Fibroblast of villous mesenchyme (primary cell): ENCODE data around the gene SFXN5. TPM values are rescaled to one million over a fixed set of nuclear protein-coding genes. Genes with fewer than 3 reads are reported as not detected.

Experiments used
- DNase-seq: peaks from one replicate; pipeline ENCODE4 v3.0.0-alpha.2; 2010; ENCODE audit warnings: low read depth
- H3K4me3 ChIP-seq: 2 replicates; pipeline ENCODE4 v1.5.1; 2011; ENCODE audit warnings: low read depth, mild to moderate bottlenecking, low read length
- total RNA-seq: library from RNA; depleted of rRNA; stranded (reverse); fragments of >200 nt; gene quantifications from 2 replicates; pipeline ENCODE4 v1.2.3, GENCODE V29; 2012
- TF ChIP-seq, protein P1 (sequence below): IDR thresholded peaks from 2 replicates; pipeline ENCODE4 v1.5.1; 2012; ENCODE audit warnings: low read depth, mild to moderate bottlenecking, low read length; ENCODE audit not compliant: insufficient read depth

The SFXN5 gene
- total RNA-seq, 1 donor, result 12.1 TPM

DNA sequence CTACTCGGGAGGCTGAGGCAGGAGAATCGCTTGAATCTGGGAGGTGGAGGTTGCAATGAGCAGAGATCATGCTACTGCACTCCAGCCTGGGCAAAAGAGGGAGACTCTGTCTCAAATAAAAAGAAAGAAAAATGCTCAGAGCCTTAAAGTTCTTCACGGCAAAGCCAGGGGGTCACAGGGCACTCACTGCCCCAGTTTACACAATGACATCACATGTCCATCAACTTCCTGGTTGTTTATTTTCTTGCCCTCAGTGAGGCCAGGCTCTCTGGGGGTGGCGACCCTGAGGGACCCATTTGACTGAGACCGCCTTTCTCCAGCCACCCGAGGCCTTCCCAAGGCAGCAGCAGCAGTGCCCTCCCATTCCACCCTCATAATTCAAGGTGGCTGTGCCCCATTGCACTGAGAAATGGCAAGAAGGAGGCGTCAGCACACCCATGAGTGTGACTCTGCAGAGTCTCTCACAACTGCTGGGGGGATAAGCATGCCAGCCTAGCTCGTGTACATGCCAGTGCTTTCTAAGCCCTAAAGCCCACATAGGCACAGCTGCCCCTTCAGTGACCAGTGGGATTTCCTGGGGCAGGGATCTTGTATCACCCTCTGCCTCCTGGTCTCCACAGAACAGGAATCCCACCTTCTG is 50.0 kb downstream of the SFXN5 start:
- H3K4me3 ChIP-seq, result no peak overlapping the region
- TF ChIP-seq, protein P1, sequence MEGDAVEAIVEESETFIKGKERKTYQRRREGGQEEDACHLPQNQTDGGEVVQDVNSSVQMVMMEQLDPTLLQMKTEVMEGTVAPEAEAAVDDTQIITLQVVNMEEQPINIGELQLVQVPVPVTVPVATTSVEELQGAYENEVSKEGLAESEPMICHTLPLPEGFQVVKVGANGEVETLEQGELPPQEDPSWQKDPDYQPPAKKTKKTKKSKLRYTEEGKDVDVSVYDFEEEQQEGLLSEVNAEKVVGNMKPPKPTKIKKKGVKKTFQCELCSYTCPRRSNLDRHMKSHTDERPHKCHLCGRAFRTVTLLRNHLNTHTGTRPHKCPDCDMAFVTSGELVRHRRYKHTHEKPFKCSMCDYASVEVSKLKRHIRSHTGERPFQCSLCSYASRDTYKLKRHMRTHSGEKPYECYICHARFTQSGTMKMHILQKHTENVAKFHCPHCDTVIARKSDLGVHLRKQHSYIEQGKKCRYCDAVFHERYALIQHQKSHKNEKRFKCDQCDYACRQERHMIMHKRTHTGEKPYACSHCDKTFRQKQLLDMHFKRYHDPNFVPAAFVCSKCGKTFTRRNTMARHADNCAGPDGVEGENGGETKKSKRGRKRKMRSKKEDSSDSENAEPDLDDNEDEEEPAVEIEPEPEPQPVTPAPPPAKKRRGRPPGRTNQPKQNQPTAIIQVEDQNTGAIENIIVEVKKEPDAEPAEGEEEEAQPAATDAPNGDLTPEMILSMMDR, result no peak

DNA sequence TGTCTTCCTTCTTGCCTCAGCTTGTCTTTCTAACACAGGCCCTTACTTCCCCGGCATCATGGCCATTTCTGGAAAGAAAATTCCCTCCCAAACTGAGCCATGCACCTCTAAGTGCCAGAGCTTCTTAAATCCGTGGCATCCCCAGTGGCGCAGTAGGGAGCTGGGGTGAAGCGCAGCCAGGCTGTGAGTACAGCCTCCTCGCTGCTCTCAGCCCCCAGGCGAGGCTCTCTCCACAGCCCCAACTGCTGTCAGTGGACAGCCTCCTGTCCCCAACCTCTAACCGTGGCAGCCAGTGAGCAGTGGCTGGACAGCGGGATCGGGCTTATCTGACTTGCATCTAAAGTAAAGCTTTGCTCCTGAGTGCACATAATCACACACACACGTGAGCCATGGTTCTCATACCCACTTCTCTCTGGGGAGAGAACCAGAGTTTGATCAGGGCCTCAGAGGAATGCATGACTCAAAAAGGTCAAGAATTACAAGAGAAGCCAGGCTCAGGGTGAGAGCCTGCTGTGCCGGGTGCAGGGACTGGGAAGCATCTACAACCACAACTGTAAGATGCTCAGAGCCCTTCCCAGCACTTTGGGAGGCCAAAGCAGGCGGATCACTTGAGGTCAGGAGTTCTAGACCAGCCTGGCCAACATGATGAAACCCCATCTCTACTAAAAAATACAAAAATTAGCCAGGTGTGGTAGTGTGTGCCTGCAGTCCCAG is 50.7 kb downstream of the SFXN5 start:
- H3K4me3 ChIP-seq, result no peak overlapping the region
- peak; percentile 75 for DNase-seq
- TF ChIP-seq, protein P1, result no peak

More for the DNA sequence above, 50.0 kb downstream of the SFXN5 start:
- DNase-seq, result no peak

GRCh38 chr2:73020306-73020656 is 51.2 kb downstream of the SFXN5 start:
- TF ChIP-seq, protein P1, result no peak
- no peak overlapping the region for H3K4me3 ChIP-seq

DNA sequence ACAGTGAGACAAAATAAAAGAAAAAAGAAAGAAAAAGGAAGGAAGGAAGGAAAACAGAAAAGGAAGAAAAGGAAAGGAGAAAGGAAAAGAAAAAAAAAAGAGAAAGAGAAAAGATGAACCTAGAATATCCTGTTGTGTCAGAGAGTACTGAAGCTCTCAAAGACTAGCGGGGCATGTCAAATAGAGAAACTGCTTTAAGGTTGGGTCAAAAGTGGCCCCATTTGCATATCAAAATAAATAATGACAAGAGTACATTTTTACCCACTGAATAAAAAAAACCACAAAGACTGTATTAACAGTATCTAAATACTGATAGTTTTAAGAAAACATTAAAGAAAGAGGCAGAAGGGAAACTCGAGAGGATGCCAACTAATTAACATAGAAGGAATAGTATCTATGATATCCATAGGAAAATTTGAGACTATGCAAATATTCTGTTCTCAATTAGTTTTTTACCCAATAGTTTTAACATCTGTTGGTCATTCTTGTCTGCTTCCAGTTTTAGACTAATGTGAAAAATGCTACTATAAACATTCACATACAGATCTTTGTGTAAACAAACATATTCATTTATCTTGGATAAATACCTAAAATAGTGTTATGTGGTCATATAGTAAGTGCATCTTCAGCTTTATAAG is 53.2 kb downstream of the SFXN5 start:
- DNase-seq, result peak; percentile 24
- no peak overlapping the region for H3K4me3 ChIP-seq
- TF ChIP-seq, protein P1, result no peak

More at GRCh38 chr2:73020306-73020656, 51.2 kb downstream of the SFXN5 start:
- DNase-seq, result no peak

DNA sequence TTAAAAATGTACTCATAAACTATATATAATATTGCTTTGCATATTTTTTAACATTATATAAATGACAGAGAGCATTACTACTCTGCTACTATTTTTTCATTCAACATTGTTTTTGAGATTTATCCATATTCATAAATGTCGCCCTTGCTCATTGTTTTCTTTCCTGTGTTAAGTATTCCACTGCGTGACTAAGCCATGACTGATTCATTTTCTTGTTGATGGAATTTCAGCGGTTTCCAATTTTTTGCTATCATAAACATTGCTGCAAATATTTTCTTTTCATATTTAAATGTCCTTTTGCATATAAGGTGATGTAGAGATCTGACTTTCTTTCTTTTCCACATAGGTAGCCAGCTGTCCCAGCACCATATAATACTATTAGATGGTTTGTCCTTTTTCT is 57.6 kb downstream of the SFXN5 start:
- no peak overlapping the region for H3K4me3 ChIP-seq
- TF ChIP-seq, protein P1, result no peak
- DNase-seq, result peak; percentile 5

DNA sequence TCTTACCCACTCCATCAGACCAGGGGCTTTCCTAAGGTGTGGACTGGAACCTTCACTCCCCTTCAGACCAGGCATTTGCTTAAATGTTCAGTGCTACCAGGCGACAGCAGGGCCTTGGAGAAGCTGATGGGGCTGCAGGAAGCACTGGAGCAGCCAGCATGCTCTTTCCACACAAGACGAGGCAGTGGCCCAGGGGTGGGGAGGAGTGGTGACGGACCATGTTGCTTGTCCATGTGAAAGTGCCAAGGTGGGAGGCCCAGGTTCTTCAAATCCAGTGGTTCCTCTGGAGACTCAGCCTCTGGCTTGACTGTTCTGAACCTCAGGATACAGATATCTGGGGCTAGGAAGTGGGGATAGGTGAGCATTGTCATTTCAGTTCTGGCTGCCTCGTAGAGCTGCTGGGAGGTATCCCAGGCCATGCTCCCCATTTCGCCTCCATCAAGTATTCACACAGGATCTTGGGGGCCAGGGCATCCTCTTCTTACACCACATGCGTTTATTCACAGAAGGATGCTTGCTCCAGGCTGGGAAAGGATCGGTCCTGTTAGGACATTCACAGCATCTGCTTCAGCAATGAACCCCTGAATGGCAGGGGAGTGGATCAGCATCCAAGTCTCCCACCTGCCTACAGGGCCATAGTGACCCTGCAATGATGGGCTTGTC is 62.2 kb downstream of the SFXN5 start:
- TF ChIP-seq, protein P1, result no peak
- no peak overlapping the region for H3K4me3 ChIP-seq
- no peak for DNase-seq
